ENCODE results near the gene PLP2.

GRCh38 chrX:49212861-49213260, 41.2 kb downstream of the PLP2 start:
- TF ChIP-seq ELK1 (IDR thresholded peaks at IDR 0.05; ENCODE audit: borderline replicate concordance, low read depth, low read length) (no peak), CTCF (conservative IDR thresholded peaks at IDR 0.05; ENCODE audit: low read depth, low read length) (no peak), POLR2A (IDR thresholded peaks at IDR 0.05; ENCODE audit: low read depth, low read length) (no peak), CEBPB (IDR thresholded peaks at IDR 0.05; ENCODE audit: low read depth, low read length) (no peak), RCOR1 (IDR thresholded peaks at IDR 0.05; ENCODE audit: insufficient replicate concordance, low read length) (no peak), MAFK (IDR thresholded peaks at IDR 0.05; ENCODE audit: low read depth, low read length) (no peak), MXI1 (IDR thresholded peaks at IDR 0.05; ENCODE audit: borderline replicate concordance, low read depth, low read length) (no peak), SMC3 (IDR thresholded peaks at IDR 0.05; ENCODE audit: low read depth, low read length) (no peak), BHLHE40 (IDR thresholded peaks at IDR 0.05; ENCODE audit: low read depth, low read length) (no peak)

Measured in IMR-90 (cell line).